Measurements from ENCODE around the gene SPATA16.

DNA sequence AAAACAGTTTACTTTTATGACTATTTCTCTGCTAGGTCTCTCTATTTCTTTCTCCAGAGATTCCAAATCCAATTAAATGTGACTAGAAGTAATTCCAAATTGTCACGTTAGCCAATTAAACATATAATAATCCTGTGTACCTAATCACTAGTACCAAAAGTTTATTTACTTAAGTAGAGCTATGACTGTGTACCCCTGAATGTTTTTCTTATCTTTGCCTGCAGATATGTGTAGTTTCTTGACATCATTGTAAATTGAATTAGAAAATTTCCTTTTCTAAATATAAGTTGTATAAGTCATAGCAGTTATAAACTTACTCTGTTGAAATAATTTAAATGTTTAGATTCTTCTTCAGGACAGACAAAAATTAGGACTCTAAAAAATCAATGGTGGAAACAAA, 163.3 kb downstream of the SPATA16 start:
- TF ChIP-seq, protein P1, sequence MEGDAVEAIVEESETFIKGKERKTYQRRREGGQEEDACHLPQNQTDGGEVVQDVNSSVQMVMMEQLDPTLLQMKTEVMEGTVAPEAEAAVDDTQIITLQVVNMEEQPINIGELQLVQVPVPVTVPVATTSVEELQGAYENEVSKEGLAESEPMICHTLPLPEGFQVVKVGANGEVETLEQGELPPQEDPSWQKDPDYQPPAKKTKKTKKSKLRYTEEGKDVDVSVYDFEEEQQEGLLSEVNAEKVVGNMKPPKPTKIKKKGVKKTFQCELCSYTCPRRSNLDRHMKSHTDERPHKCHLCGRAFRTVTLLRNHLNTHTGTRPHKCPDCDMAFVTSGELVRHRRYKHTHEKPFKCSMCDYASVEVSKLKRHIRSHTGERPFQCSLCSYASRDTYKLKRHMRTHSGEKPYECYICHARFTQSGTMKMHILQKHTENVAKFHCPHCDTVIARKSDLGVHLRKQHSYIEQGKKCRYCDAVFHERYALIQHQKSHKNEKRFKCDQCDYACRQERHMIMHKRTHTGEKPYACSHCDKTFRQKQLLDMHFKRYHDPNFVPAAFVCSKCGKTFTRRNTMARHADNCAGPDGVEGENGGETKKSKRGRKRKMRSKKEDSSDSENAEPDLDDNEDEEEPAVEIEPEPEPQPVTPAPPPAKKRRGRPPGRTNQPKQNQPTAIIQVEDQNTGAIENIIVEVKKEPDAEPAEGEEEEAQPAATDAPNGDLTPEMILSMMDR (IDR thresholded peaks at IDR 0.05; ENCODE audit: extremely low read depth in 1 of 2, insufficient read depth in 1 of 2, low read depth in 1 of 2, low read length in 2 of 2): no peak
- TF ChIP-seq POLR2AphosphoS5 (IDR thresholded peaks at IDR 0.05; ENCODE audit: insufficient read depth, low read depth, low read length): no peak
- no peak for TF ChIP-seq POLR2A (IDR thresholded peaks at IDR 0.05; ENCODE audit: low read depth, low read length)
- no peak for TF ChIP-seq EZH2 (IDR thresholded peaks at IDR 0.05; ENCODE audit: borderline replicate concordance, low read depth, low read length, severe bottlenecking)
- no peak for TF ChIP-seq FOS (IDR thresholded peaks at IDR 0.05; ENCODE audit: borderline replicate concordance, insufficient read depth, low read length)
- TF ChIP-seq MYC (IDR thresholded peaks at IDR 0.05; ENCODE audit: low read depth, low read length): no peak
